Spinal cord (tissue), 10 donors: ENCODE measurements around the gene DDX6. TPM values are rescaled to one million over a fixed set of nuclear protein-coding genes. Genes with fewer than 3 reads are reported as not detected.
A peak's percentile ranks its signal among the peaks of the same experiment; 100 is the strongest.
"Not testable (repeated sequence)": the region's sequence is repeated elsewhere in the genome, so short reads cannot be mapped to it uniquely, and the experiment has no call there.

Experiments used
- DNase-seq, 6 donors: peaks; one replicate each; pipeline versions ENCODE4 v3.0.0 to v3.0.0-alpha.2; 2013 to 2015; ENCODE audit warnings: low spot score in 6 of 6, low read depth in 4 of 6
- H3K27ac ChIP-seq: one replicate; pipeline ENCODE4 v1.5.1; 2013; ENCODE audit warnings: low read depth, low read length, control low read depth
- H3K27me3 ChIP-seq: one replicate; pipeline ENCODE4 v1.6.1; 2013; ENCODE audit warnings: low read length; ENCODE audit not compliant: control insufficient read depth, insufficient read depth
- H3K36me3 ChIP-seq: one replicate; pipeline ENCODE4 v1.6.1; 2013; ENCODE audit warnings: low read length; ENCODE audit not compliant: control insufficient read depth, insufficient read depth
- H3K4me1 ChIP-seq: one replicate; pipeline ENCODE4 v1.6.1; 2013; ENCODE audit warnings: low read length; ENCODE audit not compliant: control insufficient read depth, insufficient read depth
- H3K4me3 ChIP-seq: one replicate; pipeline ENCODE4 v1.5.1; 2013; ENCODE audit warnings: low read depth, low read length, control low read depth
- H3K9me3 ChIP-seq: one replicate; pipeline ENCODE4 v1.6.1; 2013; ENCODE audit warnings: low read length; ENCODE audit not compliant: control insufficient read depth, insufficient read depth
- WGBS: methylation state at CpG from one replicate; pipeline ENCODE4 v1.1.5; 2013; ENCODE audit warnings: missing lambda C conversion rate; ENCODE audit not compliant: insufficient coverage; 5-methylcytosine and 5-hydroxymethylcytosine counted together
- polyA plus RNA-seq, 2 donors: library from polyadenylated mRNA; unstranded; fragments of 120-200 nt; gene quantifications; one replicate each; pipeline ENCODE4 v1.2.1, GENCODE V29; 2013; ENCODE audit not compliant: insufficient read length in 2 of 2
- small RNA-seq: library from RNA; depleted of rRNA; stranded (forward); fragments of <200 nt; gene quantifications from one replicate; pipeline ENCODE3, GENCODE V24; 2014; ENCODE audit warnings: low replicate concordance
- total RNA-seq, 2 donors: library from RNA; depleted of rRNA in 1 of 2; stranded (reverse); fragments of 120-200 nt in 1 of 2; fragments of >200 nt in 1 of 2; gene quantifications; one replicate each; pipeline versions ENCODE4 v1.2.3 to v1.2.4, GENCODE V29; 2013 to 2014
- donor health status: healthy.

Gene DDX6
- total and polyA plus RNA-seq, 4 donors: 99.6 to 230 (median 136) TPM

DNA sequence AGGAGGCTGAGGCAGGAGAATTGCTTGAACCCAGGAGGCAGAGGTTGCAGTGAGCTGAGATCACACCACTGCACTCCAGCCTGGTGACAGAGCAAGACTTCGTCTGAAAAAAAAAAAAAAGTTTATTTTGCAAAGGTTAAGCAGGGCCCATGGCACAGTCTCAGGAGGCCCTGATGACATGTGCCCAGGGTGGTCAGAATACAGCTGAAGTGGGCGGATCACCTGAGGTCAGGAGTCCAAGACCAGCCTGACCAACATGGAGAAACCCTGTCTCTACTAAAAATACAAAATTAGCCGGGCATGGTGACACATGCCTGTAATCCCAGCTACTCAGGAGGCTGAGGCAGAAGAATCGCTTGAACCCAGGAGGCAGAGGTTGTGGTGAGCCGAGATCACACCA, 76.5 kb downstream of the DDX6 start:
- not testable (repeated sequence) for H3K4me1 ChIP-seq, H3K27me3 ChIP-seq, H3K9me3 ChIP-seq, H3K36me3 ChIP-seq, DNase-seq, H3K4me3 ChIP-seq, H3K27ac ChIP-seq
- WGBS: 83% methylated on average over 1 of the region's 5 CpGs

- H3K27me3 ChIP-seq: no peaks in the 10 kb centered on the region
- no peak overlapping the region for H3K4me3 ChIP-seq
- H3K9me3 ChIP-seq: no peaks in the 10 kb centered on the region
- DNase-seq: no peak
- peaks cover 22% of the 10 kb centered on the region for H3K4me1 ChIP-seq
- H3K36me3 ChIP-seq: no peaks in the 10 kb centered on the region
- WGBS: 95% methylated on average over 5 of the region's 6 CpGs
- H3K27ac ChIP-seq: no peak overlapping the region
These were observed 82.7 kb downstream of the DDX6 start for GRCh38 chr11:118708296-118708695.

GRCh38 chr11:118706546-118706825, 84.5 kb downstream of the DDX6 start:
- Histone ChIP-seq H3K9me3 (no peaks in the 10 kb centered on the region), H3K27me3 (no peaks in the 10 kb centered on the region), H3K27ac (no peak overlapping the region), H3K4me1 (peaks cover 22% of the 10 kb centered on the region), H3K36me3 (no peaks in the 10 kb centered on the region), H3K4me3 (no peak overlapping the region)
- DNase-seq: no peak
- WGBS: 97% methylated on average over 6 of the region's 7 CpGs

DNA sequence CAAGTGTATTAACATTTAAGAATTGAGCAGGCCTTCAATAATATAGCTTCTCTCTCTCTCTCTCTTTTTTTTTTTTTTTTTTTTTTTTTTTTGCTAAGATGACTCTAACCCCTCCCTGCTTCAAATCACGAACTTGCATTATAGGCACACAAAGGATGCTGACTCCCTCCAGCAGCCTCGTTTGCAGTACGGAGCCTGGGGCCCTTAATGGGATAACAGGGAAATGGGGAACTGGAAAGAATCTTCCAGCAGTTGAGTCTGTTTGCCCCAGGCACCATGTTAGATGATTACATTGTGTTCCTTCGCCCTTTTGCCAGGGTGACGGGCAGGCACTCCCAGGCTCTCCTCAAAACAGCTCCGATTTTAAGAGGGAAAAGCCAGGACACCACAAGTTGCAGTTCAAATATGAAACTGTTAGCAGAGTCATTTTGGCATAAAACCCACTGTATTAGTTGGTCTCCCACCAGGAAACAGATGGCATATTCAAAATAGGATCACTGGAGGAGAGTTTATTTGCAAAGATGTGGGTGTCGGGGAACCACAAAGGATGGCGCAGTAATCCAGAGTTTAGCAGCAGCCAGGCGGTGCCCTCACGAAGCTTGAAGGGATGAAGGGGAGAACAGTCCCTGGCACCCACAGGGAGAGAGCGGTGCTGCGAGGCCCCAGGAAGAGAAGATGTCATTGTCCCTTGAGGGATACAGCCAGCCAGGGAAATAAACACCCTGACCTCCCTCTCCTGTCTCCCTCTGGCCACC, 85.0 kb downstream of the DDX6 start:
- no peaks in the 10 kb centered on the region for H3K27me3 ChIP-seq
- peak in 2 of 6 donors; percentile 68 to 79 for DNase-seq
- H3K36me3 ChIP-seq: no peaks in the 10 kb centered on the region
- WGBS: 63% methylated on average over 8 of the region's 12 CpGs
- H3K4me3 ChIP-seq: no peak overlapping the region
- no peaks in the 10 kb centered on the region for H3K9me3 ChIP-seq
- peaks cover 22% of the 10 kb centered on the region for H3K4me1 ChIP-seq
- H3K27ac ChIP-seq: no peak overlapping the region

DNA sequence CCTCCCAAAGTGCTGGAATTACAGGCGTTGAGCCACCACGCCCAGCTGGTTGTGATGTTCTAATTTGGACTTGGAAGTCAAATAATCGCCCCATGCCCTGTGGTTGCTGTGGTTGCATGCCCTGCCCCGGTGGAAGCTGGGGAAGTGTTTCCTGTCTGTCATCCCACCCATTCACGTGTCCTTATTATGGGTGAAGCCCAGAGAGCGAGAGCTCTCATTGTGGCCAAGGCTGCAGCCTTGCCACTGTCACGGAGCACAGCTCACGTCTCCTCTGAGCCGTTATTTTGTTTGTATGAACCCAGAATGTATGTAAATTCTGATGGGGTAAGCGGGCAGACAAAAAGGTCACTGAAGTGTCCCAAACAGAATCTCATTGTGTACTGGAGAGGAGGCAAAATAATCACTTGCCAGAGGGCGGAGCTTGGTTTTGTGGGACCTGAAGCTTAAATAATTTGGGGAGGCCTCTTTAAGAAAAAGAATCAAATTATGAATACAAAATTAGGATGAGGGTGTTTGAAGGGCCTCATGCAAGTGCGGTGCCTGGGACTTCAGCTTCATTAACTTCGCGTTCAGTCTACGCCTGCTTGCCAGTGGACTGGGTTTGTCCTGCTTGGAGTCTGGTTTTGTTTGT, 85.7 kb downstream of the DDX6 start:
- H3K4me1 ChIP-seq: peaks cover 22% of the 10 kb centered on the region
- peak in 1 of 6 donors; percentile 63 for DNase-seq
- no peaks in the 10 kb centered on the region for H3K36me3 ChIP-seq
- H3K4me3 ChIP-seq: no peak overlapping the region
- H3K9me3 ChIP-seq: no peaks in the 10 kb centered on the region
- WGBS: 36% methylated on average over 9 of the region's 15 CpGs
- no peaks in the 10 kb centered on the region for H3K27me3 ChIP-seq
- H3K27ac ChIP-seq: no peak overlapping the region

DNA sequence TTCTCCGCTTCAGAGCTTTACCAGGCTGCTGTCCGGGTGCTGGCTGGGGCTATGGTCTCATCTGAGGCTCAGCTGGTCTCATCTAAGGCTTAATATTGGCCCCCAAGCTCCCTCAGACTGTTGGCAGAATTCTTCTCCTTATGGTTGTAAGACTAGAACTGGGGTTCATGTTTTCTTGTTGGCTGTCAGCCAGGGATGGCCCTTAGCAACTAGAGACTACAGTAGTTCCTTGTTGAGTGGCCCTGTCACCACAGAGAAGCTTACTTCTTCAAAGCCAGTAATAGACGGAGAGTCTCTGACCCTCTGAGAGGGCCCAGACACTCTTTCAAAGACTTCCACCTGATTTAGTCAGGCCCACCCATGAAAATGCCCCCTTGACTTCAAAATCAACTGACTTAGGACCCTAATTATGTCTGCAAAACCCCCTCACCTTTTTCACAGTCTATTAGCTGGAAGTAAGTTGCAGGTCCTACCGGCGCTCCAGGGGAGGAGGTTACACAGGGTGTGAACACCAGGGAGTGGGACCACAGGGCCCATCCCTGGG, 87.3 kb downstream of the DDX6 start:
- no peaks in the 10 kb centered on the region for H3K9me3 ChIP-seq
- no peaks in the 10 kb centered on the region for H3K36me3 ChIP-seq
- WGBS: 83% methylated on average over 2 of the region's 5 CpGs
- peaks cover 22% of the 10 kb centered on the region for H3K4me1 ChIP-seq
- H3K27me3 ChIP-seq: no peaks in the 10 kb centered on the region
- H3K27ac ChIP-seq: no peak overlapping the region
- no peak overlapping the region for H3K4me3 ChIP-seq
- DNase-seq: peak in 3 of 6 donors; percentile 28 to 64 (median 52)

- peak in 1 of 6 donors; percentile 49 for DNase-seq
- Histone ChIP-seq H3K4me3 (no peak overlapping the region), H3K27ac (no peak overlapping the region), H3K9me3 (no peaks in the 10 kb centered on the region), H3K27me3 (no peaks in the 10 kb centered on the region), H3K4me1 (peaks cover 4% of the 10 kb centered on the region), H3K36me3 (no peaks in the 10 kb centered on the region)
- 82% methylated on average over 5 of the region's 7 CpGs for WGBS
These were observed 91.3 kb downstream of the DDX6 start for GRCh38 chr11:118699506-118700220.

Small RNA genes within 50 kb of the gene (small RNA-seq; reads per million reads assigned to genes)
- gene AP004609.2 (not detected), gene RF00019 (not detected), gene RNU6-376P (not detected)

Other genes with a start within 250 kb of the DDX6 start
- 10 to 100 TPM; 50.9 to 60.1 TPM for gene IFT46, start 225.2 kb downstream of the DDX6 start, total RNA-seq
- gene IFT46, start 225.2 kb downstream of the DDX6 start, polyA plus RNA-seq: 10 to 100 TPM; 48.1 to 50.8 TPM
- 100 to 1,000 TPM in 1 of 2 donors, 10 to 100 TPM in 1; 98.4 to 107 TPM for gene ARCN1, start 218.8 kb downstream of the DDX6 start, total RNA-seq
- 100 to 1,000 TPM; 129 to 131 TPM for gene ARCN1, start 218.8 kb downstream of the DDX6 start, polyA plus RNA-seq
- gene PHLDB1, start 183.5 kb downstream of the DDX6 start, total RNA-seq: 10 to 100 TPM; 61.3 to 79.5 TPM
- gene PHLDB1, start 183.5 kb downstream of the DDX6 start, polyA plus RNA-seq: 100 to 1,000 TPM; 151 to 205 TPM
- gene TREH, start 111.5 kb downstream of the DDX6 start, total RNA-seq: not detected
- gene TREH, start 111.5 kb downstream of the DDX6 start, polyA plus RNA-seq: 1 to 10 TPM; 1.5 to 3.8 TPM
- gene CXCR5, start 92.7 kb upstream of the DDX6 start, total RNA-seq: not detected
- not detected for gene CXCR5, start 92.7 kb upstream of the DDX6 start, polyA plus RNA-seq
- 10 to 100 TPM; 11.0 to 15.0 TPM for gene BCL9L, start 134.8 kb upstream of the DDX6 start, total RNA-seq
- gene BCL9L, start 134.8 kb upstream of the DDX6 start, polyA plus RNA-seq: 10 to 100 TPM; 47.8 to 51.5 TPM
- gene UPK2, start 165.1 kb upstream of the DDX6 start, total RNA-seq: under 1 TPM in 1 of 2 donors, not detected in 1; 0.17 TPM
- 1 to 10 TPM; 3.3 to 3.5 TPM for gene UPK2, start 165.1 kb upstream of the DDX6 start, polyA plus RNA-seq
- not detected for gene FOXR1, start 180.6 kb upstream of the DDX6 start, total RNA-seq
- under 1 TPM; 0.67 to 0.68 TPM for gene FOXR1, start 180.6 kb upstream of the DDX6 start, polyA plus RNA-seq
- gene CENATAC, start 207.0 kb upstream of the DDX6 start, total RNA-seq: 10 to 100 TPM; 25.6 to 37.5 TPM
- 10 to 100 TPM; 33.5 to 66.9 TPM for gene CENATAC, start 207.0 kb upstream of the DDX6 start, polyA plus RNA-seq
- gene RPS25, start 227.2 kb upstream of the DDX6 start, total RNA-seq: 1,000 to 10,000 TPM in 1 of 2 donors, 100 to 1,000 TPM in 1; 451 to 1,390 TPM
- 100 to 1,000 TPM; 677 to 714 TPM for gene RPS25, start 227.2 kb upstream of the DDX6 start, polyA plus RNA-seq
- gene TRAPPC4, start 227.6 kb upstream of the DDX6 start, total RNA-seq: 10 to 100 TPM; 61.3 to 97.4 TPM
- 100 to 1,000 TPM; 108 to 145 TPM for gene TRAPPC4, start 227.6 kb upstream of the DDX6 start, polyA plus RNA-seq
- 10 to 100 TPM in 1 of 2 donors, 1 to 10 TPM in 1; 8.1 to 16.8 TPM for gene SLC37A4, start 239.7 kb upstream of the DDX6 start, total RNA-seq
- gene SLC37A4, start 239.7 kb upstream of the DDX6 start, polyA plus RNA-seq: 10 to 100 TPM; 21.5 to 26.1 TPM